ENCODE results near the gene CFAP45.

The CFAP45 gene

DNA sequence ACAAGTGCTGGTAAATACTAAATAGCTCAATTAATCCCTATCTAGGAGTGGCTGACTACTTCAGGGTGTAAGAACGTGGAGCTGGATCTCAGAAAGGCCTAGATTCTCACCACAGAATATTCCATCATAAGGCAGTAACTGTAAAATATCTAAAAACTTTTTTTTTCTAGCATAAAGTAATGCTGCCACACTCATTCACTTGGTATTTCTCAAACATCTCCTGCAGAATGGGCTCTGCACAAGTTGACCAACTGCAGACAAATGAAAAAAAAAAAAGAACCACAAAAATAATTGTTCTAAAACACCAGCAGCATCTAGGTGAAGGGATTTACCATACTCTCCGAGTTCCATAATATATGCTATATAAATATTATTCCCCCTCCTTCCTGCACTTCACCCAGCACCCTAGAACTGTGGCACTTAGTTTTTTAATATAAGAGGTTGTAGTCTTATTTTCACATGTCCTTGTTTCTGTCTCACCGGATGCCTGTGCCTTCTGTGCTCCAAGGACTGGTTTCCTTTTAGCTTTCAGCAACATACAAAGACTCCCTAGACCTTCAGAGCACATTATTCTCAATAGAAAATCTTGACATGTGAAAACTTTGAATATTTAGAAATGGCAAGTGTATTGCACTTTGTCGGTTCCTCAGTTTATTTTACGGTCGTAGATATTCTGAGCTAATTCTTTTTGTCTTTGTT, 46.4 kb downstream of the CFAP45 start:
- DNase-seq (ENCODE audit: low read depth) = peak; percentile 68

DNA sequence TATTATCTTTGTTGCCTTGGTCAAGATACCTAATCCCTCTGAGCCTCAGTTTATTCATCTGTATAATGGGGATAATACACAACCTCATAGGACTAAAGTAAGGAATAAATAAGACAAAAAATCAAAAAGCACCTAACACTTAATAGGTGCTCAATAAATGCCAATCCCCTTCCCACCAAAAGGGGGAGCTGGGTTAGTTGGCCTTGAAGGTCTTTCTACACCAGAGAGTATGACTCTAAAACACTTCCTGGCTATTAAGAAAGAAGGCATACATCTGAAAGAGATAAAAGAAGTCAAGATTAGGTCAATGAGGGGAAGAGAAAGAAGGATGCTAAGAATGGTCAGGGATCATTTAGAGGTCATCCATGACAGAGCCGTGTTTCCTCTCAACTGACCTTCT, 48.6 kb downstream of the CFAP45 start:
- peak; percentile 33 for DNase-seq (ENCODE audit: low read depth)

DNA sequence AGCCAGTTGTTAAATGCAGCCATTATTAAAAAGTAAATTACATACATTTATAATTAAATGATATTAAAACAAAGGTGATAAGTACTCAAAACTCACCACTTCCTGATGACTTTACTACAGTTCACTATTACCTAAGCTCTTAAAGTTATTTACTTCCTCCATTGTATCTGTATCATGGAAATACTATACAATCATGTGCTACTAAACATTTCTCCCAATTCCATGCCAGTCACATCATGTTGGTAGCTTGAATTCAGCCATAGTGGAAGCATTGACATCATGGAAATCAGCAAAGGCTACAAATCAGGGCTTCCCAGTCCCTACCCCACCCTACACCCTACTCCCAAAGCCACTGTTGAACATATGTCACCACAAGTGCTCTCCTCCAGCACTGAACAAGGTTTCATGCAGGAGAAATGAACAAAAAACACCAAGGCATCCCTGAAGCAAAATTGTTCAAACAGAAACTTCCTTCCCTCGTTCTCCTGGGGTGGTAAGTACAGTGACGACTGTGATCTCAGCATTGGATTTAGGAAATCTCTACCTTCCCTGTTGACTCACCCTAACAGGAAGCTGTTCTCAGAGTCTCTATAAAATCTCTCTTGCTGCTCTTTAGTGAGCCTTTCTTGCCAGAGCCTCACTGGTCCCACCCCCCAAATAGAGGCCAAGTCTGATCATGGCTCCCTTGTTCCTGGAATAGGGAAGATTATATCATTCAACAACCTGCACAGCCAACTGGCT, 50.2 kb downstream of the CFAP45 start:
- DNase-seq (ENCODE audit: low read depth) = peak; percentile 16

DNA sequence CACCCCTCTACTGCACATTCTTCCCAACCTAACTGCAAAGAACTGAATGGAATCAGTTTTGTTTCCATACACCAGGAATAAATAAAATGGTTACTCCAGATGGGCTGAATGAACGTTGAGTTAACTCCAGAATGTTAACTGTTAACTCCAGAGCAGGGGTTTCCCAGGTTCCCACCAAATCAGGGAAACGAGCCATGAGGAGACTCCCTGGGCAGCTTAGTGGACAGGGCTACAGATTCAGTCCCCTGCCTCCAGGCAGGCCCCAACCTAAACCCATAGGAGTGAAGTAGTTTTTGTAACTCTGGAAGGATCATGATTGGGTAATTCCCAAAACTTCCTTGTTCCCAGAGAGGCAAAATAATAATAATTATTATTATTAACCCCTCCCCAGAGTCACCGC, 51.6 kb downstream of the CFAP45 start:
- no peak for DNase-seq (ENCODE audit: low read depth)

DNA sequence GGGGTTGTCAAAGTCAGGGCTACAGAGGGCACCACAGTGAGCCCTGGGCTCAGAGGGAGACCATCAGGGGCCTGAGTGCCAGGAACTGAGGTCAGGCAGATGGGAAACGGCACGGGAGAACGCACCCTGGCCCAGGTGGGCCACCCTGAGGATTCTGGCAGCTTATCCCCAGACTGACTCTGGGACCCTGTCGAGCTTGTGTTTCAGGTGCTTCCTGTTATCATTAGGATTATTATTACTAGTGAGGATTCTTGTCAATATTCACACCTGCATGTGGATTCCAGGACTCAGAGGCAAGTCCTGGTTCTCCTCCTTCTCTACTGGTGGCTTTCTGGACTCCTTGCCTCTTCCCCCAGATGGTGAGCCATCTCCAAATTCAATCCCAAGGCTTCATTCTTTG, 52.7 kb downstream of the CFAP45 start:
- no peak for DNase-seq (ENCODE audit: low read depth)

GRCh38 chr1:159845751-159846629, 54.0 kb downstream of the CFAP45 start:
- peak; percentile 35 for DNase-seq (ENCODE audit: low read depth)

- DNase-seq (ENCODE audit: low read depth) = no peak
Observed at GRCh38 chr1:159843459-159843858, 56.5 kb downstream of the CFAP45 start.

- DNase-seq (ENCODE audit: low read depth) = no peak
Observed at GRCh38 chr1:159841749-159842148, 58.2 kb downstream of the CFAP45 start.

GRCh38 chr1:159839116-159839849, 60.7 kb downstream of the CFAP45 start:
- DNase-seq (ENCODE audit: low read depth) = no peak

- DNase-seq (ENCODE audit: low read depth) = peak; percentile 30
Observed at GRCh38 chr1:159838715-159839114, 61.2 kb downstream of the CFAP45 start.

DNA sequence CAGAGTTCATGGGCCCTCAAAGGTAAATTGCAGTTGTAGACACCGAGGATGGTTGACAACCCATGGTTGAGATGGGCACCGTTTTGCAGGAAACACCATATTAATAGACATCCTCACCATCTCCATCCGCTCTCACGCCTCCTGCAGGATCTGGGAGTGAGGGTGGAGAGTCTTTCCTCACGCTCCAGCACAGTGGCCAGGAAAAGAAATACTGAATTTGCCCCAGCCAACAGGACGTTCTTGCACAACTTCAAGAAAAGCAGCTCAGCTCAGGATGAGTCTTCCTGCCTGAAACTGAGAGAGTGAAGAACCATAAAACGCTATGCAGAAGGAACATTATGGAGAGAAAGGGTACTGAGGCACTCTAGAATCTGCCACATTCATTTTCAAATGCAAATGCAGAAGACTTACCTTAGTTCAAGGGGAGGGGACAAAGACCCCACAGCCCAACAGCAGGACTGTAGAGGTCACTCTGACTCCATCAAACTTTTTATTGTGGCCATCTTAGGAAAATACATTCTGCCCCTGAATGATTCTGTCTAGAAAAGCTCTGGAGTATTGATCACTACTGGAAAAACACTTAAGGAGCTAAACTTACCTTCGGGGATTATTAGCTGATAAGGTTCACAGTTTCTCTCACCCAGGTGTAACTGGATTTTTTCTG, 64.0 kb downstream of the CFAP45 start:
- no peak for DNase-seq (ENCODE audit: low read depth)

DNA sequence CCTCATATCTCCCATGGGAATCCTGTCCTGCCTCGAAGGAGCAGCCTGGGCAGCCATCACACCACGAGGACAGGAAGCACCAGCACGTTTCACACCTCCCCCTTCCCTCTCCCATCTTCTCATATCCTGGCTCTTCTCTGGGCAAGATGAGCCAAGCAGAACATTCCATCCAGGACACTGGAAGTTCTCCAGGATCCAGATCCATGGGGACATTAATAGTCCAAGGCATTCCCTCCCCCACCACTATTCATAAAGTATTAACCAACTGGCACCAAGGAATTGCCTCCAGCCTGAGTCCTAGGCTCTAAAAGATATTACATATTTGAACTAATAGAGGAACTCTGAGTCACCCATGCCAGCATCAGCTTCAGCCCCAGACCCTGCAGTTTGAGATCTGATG, 64.6 kb downstream of the CFAP45 start:
- DNase-seq (ENCODE audit: low read depth) = no peak

- no peak for DNase-seq (ENCODE audit: low read depth)
Observed at GRCh38 chr1:159832309-159832708, 67.7 kb downstream of the CFAP45 start.

- no peak for DNase-seq (ENCODE audit: low read depth)
Observed at GRCh38 chr1:159831412-159832141, 68.4 kb downstream of the CFAP45 start.

DNA sequence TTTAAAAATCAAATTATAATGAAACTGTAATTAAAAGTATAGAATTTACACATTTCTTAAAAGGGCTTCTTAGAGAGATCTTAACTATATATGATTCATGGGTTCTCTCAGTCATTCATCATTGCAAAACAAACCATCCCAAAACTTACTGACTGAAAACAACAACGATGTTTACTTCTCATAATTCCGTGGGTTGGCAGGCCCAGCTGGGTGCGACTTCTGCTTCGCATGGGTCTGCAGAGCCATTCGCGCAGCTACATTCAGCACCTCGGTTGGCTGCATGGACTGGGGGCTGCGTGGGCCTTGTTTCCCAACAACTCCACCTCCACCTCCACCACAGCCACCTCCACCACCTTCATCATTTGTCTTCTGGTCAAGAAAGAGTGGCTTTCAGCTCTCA, 69.2 kb downstream of the CFAP45 start:
- DNase-seq (ENCODE audit: low read depth) = no peak

DNA sequence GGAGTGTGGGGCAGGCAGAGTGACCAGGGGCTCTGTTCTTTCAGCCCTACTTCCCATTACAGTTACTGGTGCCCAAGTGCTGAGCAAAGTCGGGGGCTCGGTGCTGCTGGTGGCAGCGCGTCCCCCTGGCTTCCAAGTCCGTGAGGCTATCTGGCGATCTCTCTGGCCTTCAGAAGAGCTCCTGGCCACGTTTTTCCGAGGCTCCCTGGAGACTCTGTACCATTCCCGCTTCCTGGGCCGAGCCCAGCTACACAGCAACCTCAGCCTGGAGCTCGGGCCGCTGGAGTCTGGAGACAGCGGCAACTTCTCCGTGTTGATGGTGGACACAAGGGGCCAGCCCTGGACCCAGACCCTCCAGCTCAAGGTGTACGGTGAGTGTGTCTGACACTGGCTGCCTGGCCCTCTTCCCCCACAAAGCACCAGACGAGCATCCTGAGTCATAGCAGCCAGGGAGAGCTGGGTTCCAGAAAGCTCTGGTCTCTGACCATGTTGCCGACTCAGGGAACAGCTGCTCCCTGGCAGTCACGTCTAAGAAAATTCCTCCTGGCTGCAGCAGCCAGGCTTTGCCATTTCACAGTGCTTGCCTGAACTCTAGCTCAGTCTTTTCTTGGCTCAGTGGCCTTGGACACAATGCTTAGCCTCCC, 70.0 kb downstream of the CFAP45 start:
- peak; percentile 51 for DNase-seq (ENCODE audit: low read depth)

- no peak for DNase-seq (ENCODE audit: low read depth)
Observed at GRCh38 chr1:159829273-159829634, 70.7 kb downstream of the CFAP45 start.

DNA sequence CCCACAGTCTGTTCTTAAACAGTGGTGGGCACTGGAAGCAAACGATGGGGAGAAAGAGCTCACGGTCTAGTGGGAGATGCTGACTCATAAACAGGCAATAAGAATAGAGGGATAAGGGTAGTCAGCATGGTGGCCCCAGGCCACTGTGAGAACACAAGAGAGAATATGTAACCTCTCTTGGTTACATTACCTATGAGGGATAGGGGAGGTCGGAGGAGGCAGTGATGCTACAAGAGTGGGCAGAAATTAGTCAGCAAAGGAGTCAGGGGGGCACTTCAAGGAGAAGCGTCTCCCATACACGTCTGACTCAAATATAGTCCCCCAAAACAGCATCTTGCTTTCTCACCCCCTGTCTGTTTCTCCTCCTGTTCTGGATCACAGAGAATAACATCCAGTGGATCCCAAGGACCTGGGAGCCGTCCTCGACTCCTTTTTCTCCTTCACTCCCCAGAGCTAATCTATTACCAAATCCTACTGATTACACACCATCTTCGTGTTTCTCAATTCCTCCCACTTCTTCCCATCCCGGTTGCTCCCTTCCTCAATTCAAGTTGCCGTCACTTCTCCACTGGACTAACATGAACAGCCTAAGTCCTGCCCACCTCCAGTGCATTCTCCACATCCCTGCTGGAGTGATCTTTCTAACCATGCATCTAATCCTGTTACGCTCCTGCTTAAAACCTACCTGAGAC, 71.2 kb downstream of the CFAP45 start:
- no peak for DNase-seq (ENCODE audit: low read depth)

GRCh38 chr1:159828176-159828575, 71.8 kb downstream of the CFAP45 start:
- no peak for DNase-seq (ENCODE audit: low read depth)

- no peak for DNase-seq (ENCODE audit: low read depth)
Observed at GRCh38 chr1:159827549-159827948, 72.4 kb downstream of the CFAP45 start.
